GM18520 (cell line): ENCODE results near the gene FGFBP3.

ENCODE experiments used
- ATAC-seq: cut with Tn5 transposase; IDR thresholded peaks from one replicate; pipeline ENCODE4 v1.9.1; 2021; ENCODE audit not compliant: unreplicated experiment

Gene FGFBP3

GRCh38 chr10:91909117-91909677 lies at the start of gene FGFBP3:
FGFBP3 (minus strand) TSS chr10:91909486; CDS start chr10:91908969, 517 bp downstream.
- ATAC-seq: no peak

GRCh38 chr10:91957091-91957490 lies 47.8 kb upstream of the FGFBP3 start:
- ATAC-seq: no peak

- no peak for ATAC-seq
Observed at GRCh38 chr10:91955114-91955513, 45.8 kb upstream of the FGFBP3 start.

- no peak for ATAC-seq
Observed at GRCh38 chr10:91953600-91954160, 44.4 kb upstream of the FGFBP3 start.

- peak; percentile 91 for ATAC-seq
Observed at GRCh38 chr10:91944880-91945630, 35.8 kb upstream of the FGFBP3 start.

GRCh38 chr10:91941426-91941825 lies 32.1 kb upstream of the FGFBP3 start:
- no peak for ATAC-seq

- ATAC-seq: no peak
Observed at GRCh38 chr10:91939653-91940052, 30.4 kb upstream of the FGFBP3 start.

- ATAC-seq: no peak
Observed at GRCh38 chr10:91935886-91936285, 26.6 kb upstream of the FGFBP3 start.

GRCh38 chr10:91932737-91933136 lies 23.5 kb upstream of the FGFBP3 start:
- ATAC-seq: no peak

GRCh38 chr10:91931526-91932190 lies 22.4 kb upstream of the FGFBP3 start:
- no peak for ATAC-seq

GRCh38 chr10:91930939-91931338 lies 21.7 kb upstream of the FGFBP3 start:
- no peak for ATAC-seq

- no peak for ATAC-seq
Observed at GRCh38 chr10:91925022-91925320, 15.7 kb upstream of the FGFBP3 start.

GRCh38 chr10:91924212-91925021 lies 15.1 kb upstream of the FGFBP3 start:
- ATAC-seq: peak; percentile 3

GRCh38 chr10:91923371-91924211 lies 14.3 kb upstream of the FGFBP3 start, which contains the start of gene BTAF1:
BTAF1 (plus strand) TSS chr10:91923770; CDS start chr10:91924077, 307 bp downstream.
- peak; percentile 95 for ATAC-seq

GRCh38 chr10:91919651-91920050 lies 10.4 kb upstream of the FGFBP3 start:
- ATAC-seq: no peak

GRCh38 chr10:91910467-91910866 lies 1.2 kb upstream of the FGFBP3 start:
- no peak for ATAC-seq

- peak; percentile 85 for ATAC-seq
Observed at GRCh38 chr10:91908337-91909116, 759 bp downstream of the FGFBP3 start.

- ATAC-seq: no peak
Observed at GRCh38 chr10:91907914-91908336, 1.4 kb downstream of the FGFBP3 start.

- no peak for ATAC-seq
Observed at GRCh38 chr10:91907033-91907594, 2.2 kb downstream of the FGFBP3 start.
